ENCODE results near the gene CCDC14. TPM values are rescaled to one million over a fixed set of nuclear protein-coding genes. Genes with fewer than 3 reads are reported as not detected.

Gene CCDC14
- polyA plus RNA-seq, 3 donors: 1.1 to 37.2 (median 4.0) TPM

DNA sequence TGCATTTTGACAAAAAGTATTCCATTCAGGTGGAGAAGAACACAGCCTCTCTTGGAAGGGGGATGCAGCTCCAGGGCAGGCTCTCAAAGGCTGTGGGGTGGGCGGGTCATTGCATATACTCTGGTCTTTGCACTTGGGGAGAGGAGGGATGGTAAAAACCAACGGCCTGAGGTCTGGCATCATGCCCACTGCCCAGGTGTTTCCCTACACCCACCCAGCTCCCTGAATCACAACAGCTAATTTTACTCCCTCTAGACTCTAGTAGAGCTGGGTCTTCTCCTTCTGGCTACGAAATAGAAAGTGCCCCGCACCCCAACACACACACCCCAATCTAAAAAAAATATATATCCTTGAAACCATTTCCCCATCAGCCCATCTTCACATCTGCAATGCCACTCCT lies 77.9 kb downstream of the CCDC14 start:
- TF ChIP-seq, protein P1, sequence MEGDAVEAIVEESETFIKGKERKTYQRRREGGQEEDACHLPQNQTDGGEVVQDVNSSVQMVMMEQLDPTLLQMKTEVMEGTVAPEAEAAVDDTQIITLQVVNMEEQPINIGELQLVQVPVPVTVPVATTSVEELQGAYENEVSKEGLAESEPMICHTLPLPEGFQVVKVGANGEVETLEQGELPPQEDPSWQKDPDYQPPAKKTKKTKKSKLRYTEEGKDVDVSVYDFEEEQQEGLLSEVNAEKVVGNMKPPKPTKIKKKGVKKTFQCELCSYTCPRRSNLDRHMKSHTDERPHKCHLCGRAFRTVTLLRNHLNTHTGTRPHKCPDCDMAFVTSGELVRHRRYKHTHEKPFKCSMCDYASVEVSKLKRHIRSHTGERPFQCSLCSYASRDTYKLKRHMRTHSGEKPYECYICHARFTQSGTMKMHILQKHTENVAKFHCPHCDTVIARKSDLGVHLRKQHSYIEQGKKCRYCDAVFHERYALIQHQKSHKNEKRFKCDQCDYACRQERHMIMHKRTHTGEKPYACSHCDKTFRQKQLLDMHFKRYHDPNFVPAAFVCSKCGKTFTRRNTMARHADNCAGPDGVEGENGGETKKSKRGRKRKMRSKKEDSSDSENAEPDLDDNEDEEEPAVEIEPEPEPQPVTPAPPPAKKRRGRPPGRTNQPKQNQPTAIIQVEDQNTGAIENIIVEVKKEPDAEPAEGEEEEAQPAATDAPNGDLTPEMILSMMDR (IDR thresholded peaks at IDR 0.05): no peak
- H3K9ac ChIP-seq (ENCODE audit: insufficient read depth, low read length, poor library complexity, severe bottlenecking): no peak overlapping the region
- H3K27ac ChIP-seq (ENCODE audit: low read depth in 1 of 2, low read length in 2 of 2): no peak overlapping the region
- no peaks in the 10 kb centered on the region for H3K79me2 ChIP-seq (ENCODE audit: insufficient read depth, low read length)
- peaks cover 20 to 40% of the 10 kb centered on the region in 2 donors for H3K27me3 ChIP-seq (ENCODE audit: control insufficient read depth in 2 of 2, insufficient read depth in 2 of 2, low read length in 2 of 2)
- Mint-ChIP-seq H3K27ac (no peak overlapping the region), H3K4me3 (peak overlapping the region; percentile 72 to 86), H3K4me1 (peaks cover 18% of the 10 kb centered on the region), H3K27me3 (ENCODE audit: low read depth in 3 of 3) (peaks cover 36 to 46% (median 44%) of the 10 kb centered on the region in 3 donors), H3K9me3 (peaks cover 0 to 10% (median under 1%) of the 10 kb centered on the region in 7 donors), H3K36me3 (no peaks in the 10 kb centered on the region)
- H4K20me1 ChIP-seq (ENCODE audit: insufficient read depth, low read length): no peaks in the 10 kb centered on the region
- H3K36me3 ChIP-seq (replicated peaks in 1 of 2; ENCODE audit: control insufficient read depth in 1 of 2, insufficient read depth in 2 of 2, low read length in 2 of 2): no peaks in the 10 kb centered on the region
- H3K4me2 ChIP-seq (replicated peaks; ENCODE audit: extremely low read depth, low read length, poor library complexity, severe bottlenecking): peak overlapping the region; percentile 76
- DNase-seq: no peak
- peak overlapping the region in 1 of 3 experiments; percentile 64 for H3K4me3 ChIP-seq (replicated peaks in 1 of 3; ENCODE audit: low read depth in 2 of 3, low read length in 3 of 3)
- intact Hi-C loops (cut with micrococcal nuclease): no loop called here
- WGBS (ENCODE audit: insufficient coverage): 15% methylated on average over 2 of the region's 4 CpGs
- H3K9me3 ChIP-seq (replicated peaks in 1 of 2; ENCODE audit: control insufficient read depth in 1 of 2, insufficient read depth in 1 of 2, low read length in 2 of 2): peaks cover 0 to 5% of the 10 kb centered on the region in 2 donors
- no peak overlapping the region for H2AFZ ChIP-seq (ENCODE audit: insufficient read depth, low read depth, low read length, poor library complexity, severe bottlenecking)
- H3K4me1 ChIP-seq (ENCODE audit: control insufficient read depth in 1 of 2, insufficient read depth in 2 of 2, low read length in 2 of 2): peaks cover 11 to 18% of the 10 kb centered on the region in 2 donors

- no peaks in the 10 kb centered on the region for H3K36me3 ChIP-seq (replicated peaks in 1 of 2; ENCODE audit: control insufficient read depth in 1 of 2, insufficient read depth in 2 of 2, low read length in 2 of 2)
- no peaks in the 10 kb centered on the region for H3K36me3 Mint-ChIP-seq
- no peak overlapping the region for H3K9ac ChIP-seq (ENCODE audit: insufficient read depth, low read length, poor library complexity, severe bottlenecking)
- peaks cover 0 to 10% (median 0%) of the 10 kb centered on the region in 7 donors for H3K9me3 Mint-ChIP-seq
- no peaks in the 10 kb centered on the region for H3K79me2 ChIP-seq (ENCODE audit: insufficient read depth, low read length)
- peaks cover 0 to 5% of the 10 kb centered on the region in 2 donors for H3K9me3 ChIP-seq (replicated peaks in 1 of 2; ENCODE audit: control insufficient read depth in 1 of 2, insufficient read depth in 1 of 2, low read length in 2 of 2)
- WGBS (ENCODE audit: insufficient coverage): 88% methylated on average over 2 of the region's 2 CpGs
- no peak overlapping the region for H3K27ac Mint-ChIP-seq
- H3K4me1 Mint-ChIP-seq: peaks cover 18% of the 10 kb centered on the region
- peaks cover 36 to 44% (median 42%) of the 10 kb centered on the region in 3 donors for H3K27me3 Mint-ChIP-seq (ENCODE audit: low read depth in 3 of 3)
- TF ChIP-seq, protein P1 (IDR thresholded peaks at IDR 0.05): no peak
- H2AFZ ChIP-seq (ENCODE audit: insufficient read depth, low read depth, low read length, poor library complexity, severe bottlenecking): no peak overlapping the region
- peak overlapping the region in 1 of 2 donors; percentile 7 for H3K4me3 Mint-ChIP-seq
- no peaks in the 10 kb centered on the region for H4K20me1 ChIP-seq (ENCODE audit: insufficient read depth, low read length)
- H3K4me2 ChIP-seq (replicated peaks; ENCODE audit: extremely low read depth, low read length, poor library complexity, severe bottlenecking): no peak overlapping the region
- no peak overlapping the region for H3K4me3 ChIP-seq (replicated peaks in 1 of 3; ENCODE audit: low read depth in 2 of 3, low read length in 3 of 3)
- peaks cover 11 to 18% of the 10 kb centered on the region in 2 donors for H3K4me1 ChIP-seq (ENCODE audit: control insufficient read depth in 1 of 2, insufficient read depth in 2 of 2, low read length in 2 of 2)
- no peak for DNase-seq
- intact Hi-C loops (cut with micrococcal nuclease): no loop called here
- H3K27me3 ChIP-seq (ENCODE audit: control insufficient read depth in 2 of 2, insufficient read depth in 2 of 2, low read length in 2 of 2): peaks cover 20 to 40% of the 10 kb centered on the region in 2 donors
- no peak overlapping the region for H3K27ac ChIP-seq (ENCODE audit: low read depth in 1 of 2, low read length in 2 of 2)
Measured at GRCh38 chr3:123881771-123882170, 79.3 kb downstream of the CCDC14 start.

All from CD14-positive monocyte (primary cell).